GM19025 (cell line): ENCODE results near the gene USP35.

Source experiments
- ATAC-seq: cut with Tn5 transposase; IDR thresholded peaks from one replicate; pipeline ENCODE4 v1.9.1; 2021; ENCODE audit warnings: mild to moderate bottlenecking, low read depth, moderate library complexity; ENCODE audit not compliant: unreplicated experiment

USP35 gene

DNA sequence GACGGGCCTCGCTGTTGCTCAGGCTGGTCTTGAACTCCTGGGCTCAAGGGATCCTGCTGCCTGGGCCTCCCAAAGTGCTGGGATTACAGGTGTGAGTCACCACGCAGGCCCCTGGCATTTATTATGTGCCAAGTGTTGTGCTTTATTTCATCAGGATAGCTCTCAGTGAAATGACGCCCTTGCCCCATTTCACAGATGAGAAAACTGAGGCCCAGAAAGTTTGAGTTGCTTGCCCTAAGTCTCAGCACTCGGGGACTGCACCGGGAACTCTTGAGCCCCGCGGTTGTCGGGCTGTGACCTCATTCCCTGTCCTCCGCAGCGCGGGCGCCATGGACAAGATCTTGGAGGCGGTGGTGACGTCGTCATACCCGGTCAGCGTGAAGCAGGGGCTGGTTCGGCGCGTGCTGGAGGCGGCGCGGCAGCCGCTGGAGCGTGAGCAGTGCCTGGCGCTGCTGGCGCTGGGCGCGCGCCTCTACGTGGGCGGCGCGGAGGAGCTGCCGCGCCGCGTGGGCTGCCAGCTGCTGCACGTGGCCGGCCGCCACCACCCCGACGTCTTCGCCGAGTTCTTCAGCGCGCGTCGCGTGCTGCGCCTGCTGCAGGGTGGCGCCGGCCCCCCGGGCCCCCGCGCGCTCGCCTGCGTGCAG is 7.3 kb downstream of the USP35 start:
- no peak for ATAC-seq

DNA sequence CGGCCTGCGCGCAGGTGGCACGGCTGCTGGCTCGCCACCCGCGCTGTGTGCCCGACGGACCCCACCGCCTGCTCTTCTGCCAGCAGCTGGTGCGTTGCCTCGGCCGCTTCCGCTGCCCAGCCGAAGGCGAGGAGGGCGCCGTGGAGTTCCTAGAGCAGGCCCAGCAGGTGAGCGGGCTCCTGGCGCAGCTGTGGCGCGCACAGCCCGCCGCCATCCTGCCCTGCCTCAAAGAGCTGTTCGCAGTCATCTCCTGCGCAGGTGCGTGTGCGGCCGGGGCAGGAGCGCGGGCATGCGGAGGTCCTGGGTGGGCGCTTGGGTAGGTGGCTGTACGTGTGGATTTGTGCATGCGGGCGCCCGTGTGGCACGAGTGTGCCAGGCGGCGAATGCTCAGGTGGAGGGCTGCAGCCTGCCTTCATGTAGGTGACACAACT is 8.0 kb downstream of the USP35 start:
- ATAC-seq: no peak

DNA sequence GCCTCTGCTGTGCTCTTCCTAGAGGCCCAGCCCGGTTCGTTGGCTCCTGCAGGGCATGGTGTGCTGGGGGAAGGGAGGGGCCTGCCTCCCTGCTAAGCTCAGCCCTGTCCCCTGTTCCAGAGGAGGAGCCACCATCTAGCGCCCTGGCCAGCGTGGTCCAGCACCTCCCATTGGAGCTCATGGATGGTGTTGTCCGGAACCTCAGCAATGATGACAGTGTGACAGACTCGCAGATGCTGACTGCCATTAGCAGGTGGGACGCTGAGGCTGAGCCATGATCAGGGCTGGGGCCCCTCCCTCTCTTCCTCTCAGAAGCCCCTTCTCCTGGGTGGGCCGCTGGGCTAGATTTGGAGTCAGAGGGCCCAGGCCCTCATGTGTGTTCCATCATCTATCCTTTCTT is 9.1 kb downstream of the USP35 start:
- ATAC-seq: no peak

DNA sequence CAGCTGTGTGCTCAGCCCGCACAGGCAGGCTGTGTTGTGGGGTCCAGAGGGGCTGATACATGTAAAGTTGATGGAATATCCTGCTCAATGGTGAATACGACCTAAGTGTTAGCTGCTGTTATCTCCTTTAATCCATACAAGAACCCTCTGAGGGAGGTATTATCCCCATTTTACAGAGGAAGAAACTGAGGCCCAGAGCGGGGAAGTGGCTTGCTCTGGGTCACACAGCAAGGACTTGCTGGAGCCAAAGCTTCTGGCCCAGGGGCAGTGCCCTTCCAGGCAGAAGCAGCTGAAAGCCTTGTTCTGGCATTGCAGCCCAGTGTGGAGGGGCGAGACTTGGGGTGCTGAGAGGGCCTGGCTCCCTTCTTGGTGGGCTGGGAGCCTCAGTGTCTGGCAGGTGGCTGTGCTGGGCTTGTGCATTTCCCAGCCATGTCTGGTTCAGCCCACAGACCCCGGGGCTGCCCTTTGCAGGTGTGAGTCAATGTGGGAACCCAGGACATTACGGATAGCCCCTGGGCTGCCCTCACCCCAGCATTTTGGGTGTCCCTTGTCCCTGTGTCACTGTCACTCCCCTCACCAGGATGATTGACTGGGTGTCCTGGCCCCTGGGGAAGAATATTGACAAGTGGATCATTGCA is 10.4 kb downstream of the USP35 start:
- no peak for ATAC-seq

DNA sequence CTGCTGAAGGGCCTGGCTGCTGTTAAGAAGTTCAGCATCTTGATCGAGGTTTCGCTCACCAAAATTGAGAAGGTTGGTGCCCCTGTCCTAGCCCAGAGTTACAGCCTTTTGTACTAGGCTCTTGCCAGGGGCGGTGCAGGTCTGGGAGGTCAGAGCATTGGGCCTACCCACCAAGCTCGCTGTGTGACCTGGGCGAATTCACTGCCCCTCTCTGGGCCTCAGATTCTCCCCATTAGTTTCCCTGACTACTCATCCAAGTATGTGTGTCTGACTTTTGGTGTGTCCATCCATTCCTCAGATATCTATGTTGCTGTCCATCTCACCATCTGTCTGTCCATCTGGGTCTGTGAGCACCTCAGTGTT is 10.9 kb downstream of the USP35 start:
- no peak for ATAC-seq

DNA sequence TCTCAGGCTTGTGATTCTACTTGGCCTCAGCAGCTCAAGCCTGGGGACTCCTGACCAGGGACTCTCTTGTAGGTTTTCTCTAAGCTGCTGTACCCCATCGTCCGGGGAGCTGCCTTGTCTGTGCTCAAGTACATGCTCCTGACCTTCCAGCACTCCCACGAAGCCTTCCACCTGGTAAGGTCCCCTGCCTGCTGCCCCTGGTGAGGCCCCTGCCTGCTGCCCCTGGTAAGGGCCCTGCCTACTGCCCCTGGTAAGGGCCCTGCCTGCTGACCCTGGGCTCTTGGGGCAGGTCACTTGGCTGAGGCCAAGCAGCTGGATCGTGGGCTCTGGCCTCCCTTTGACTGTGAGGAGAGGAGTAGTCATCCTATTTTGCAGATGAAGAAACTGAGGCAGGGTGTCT is 11.3 kb downstream of the USP35 start:
- ATAC-seq: no peak

GRCh38 chr11:78200553-78200952 is 11.8 kb downstream of the USP35 start:
- ATAC-seq: no peak

DNA sequence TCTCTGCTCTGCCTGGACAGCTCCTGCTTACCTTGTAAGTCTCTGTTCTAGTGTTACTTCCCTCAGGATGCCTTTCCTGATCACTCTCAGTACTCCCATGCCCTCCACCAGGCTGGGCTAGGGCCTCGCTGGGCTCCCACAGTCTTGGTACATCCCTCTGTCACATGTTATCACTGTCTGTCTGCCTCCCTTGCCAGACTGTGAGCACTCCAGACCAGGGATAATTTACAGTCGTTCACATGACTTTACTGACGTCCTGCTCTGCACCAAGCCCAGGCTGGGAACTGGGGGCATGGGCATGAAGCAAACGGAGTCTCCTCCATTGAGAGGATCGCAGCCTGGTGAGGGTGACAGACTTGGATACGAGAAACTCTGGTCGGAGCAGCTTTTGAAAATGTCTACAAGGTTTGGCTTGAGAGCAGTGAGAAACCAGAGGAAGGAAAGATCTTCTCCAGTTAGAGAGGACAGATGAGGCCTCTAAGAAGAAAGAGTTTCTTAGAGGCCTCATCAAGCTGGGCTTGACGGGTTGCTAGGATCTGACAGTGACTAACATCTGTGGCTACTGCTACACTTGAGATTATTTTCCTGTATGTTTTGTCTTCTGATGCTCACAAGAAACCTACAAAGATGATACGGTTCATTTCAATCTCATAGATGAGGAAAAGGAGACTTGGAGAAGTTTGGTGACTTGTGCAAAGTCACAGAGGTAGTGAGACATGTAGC is 12.5 kb downstream of the USP35 start:
- ATAC-seq: no peak

GRCh38 chr11:78202733-78203167 is 14.0 kb downstream of the USP35 start:
- ATAC-seq: no peak

GRCh38 chr11:78203184-78203583 is 14.5 kb downstream of the USP35 start:
- ATAC-seq: no peak

DNA sequence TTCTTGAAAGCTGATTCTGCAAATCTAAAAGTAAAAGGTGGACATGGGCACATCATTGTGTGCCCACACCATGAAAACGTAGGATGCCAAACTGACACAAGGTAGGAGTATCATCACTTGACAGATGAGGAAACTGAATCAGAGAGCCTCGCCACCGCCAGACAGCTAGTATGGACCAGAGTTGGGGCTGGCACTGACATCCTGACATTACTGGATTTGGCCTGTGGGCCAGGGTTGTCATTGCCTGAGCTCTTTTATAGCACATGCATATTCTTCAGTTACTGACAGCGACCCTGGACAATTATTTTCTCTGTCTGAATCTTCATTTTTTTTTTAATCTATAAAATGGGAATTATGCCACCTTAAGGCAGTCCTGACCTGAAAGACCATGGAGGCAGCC is 16.5 kb downstream of the USP35 start:
- no peak for ATAC-seq

GRCh38 chr11:78205691-78206090 is 17.0 kb downstream of the USP35 start:
- ATAC-seq: no peak

GRCh38 chr11:78207532-78208256 is 19.0 kb downstream of the USP35 start:
- ATAC-seq: no peak

GRCh38 chr11:78208257-78209165 is 19.8 kb downstream of the USP35 start:
- no peak for ATAC-seq

GRCh38 chr11:78209478-78209877 is 20.8 kb downstream of the USP35 start:
- no peak for ATAC-seq

- no peak for ATAC-seq
Measured at GRCh38 chr11:78210000-78210608, 21.4 kb downstream of the USP35 start.

DNA sequence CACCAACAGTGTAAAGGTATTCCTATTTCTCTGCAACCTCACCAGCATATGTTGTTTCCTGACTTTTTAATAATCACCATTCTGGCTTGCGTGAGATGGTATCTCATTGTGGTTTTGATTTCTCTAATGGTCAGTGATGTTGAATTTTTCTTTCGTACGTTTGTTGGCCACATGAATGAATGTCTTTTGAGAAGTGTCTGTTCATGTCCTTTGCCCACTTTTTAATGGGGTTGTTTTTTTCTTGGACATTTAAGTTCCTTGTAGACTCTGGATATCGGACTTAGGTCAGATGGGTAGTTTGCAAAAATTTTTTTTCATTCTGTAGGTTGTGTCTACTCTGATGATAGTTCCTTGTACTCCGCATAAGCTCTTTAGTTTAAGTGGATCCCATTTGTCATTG is 22.8 kb downstream of the USP35 start:
- no peak for ATAC-seq

DNA sequence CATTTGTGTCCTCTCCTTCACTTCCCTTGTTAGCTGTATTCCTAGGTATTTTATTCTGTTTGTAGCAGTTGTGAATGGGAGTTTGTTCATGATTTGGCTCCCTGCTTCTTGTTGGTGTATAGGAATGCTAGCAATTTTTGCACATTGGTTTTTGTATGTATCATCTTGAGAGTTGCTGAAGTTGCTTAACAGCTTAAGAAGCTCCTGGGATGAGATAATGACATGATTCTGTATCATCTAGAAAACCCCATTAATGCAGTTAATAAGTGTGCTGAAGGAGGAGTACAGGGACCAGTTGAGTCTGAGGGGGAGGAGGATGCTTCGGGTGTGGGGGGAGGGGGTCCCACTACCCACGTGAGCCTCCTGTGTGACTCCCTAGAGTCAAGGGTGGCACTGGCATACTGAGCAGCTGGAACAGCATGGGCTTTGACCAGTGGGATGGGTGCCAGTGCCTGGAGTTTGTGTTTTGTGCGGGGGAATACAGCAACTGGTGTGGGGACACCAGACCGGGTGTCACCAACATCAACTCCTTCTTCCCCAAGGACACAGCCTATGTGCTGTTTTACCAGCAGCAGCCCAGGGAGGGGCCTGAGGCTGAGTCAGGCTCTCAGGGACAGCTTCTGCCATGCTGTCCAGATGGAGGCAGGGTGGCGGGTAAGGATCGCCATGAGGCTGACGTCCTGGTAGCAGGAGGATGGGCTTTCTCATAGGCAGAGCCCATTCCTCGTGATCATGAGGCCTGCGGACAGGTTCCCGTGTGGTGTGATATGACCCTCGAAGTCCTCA is 24.1 kb downstream of the USP35 start:
- ATAC-seq: no peak
